ENCODE results near the gene RNPEPL1.
A peak's percentile ranks its signal among the peaks of the same experiment; 100 is the strongest.

RNPEPL1 gene

DNA sequence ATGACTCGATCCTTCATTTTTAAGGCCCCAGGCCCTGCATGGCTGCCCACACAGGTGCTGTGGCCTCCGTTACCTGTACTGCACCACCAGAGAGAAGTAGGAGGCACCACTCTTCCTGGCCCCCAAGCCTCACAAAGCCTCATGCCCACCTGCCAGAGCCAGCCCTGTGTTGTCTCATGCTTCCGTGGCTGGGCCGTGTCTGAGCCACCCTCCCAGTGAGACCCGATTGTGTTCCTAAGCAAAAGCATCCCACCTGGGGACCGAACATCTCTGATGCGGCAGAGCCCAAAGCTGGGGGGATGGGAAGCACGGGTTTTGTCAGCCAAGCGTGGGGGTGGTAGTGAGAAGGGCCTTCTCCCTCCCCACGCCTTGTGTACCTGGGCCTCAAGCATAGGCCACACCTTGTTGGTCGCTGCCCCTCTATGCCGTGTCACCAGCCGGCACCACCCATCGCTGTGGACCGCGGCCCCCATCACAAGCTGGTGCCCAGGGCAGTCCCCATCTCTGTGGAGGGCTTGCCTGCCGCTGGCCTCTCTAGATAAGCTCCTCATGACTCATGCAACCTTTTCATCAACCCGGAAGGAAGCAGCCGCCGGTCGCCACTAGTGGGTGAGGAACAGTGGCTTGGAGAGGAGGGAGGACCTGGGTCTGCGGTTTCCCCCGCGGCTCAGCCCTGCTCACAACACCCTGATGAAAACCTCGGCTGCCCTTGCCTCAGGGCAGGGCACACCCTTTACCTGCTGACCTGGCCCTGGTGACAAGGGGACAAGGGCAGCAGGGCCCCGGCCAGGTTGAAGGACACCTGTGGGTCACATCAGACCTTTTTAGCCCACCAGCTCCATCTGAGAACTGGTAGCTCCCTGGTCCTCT is 2.7 kb upstream of the RNPEPL1 start:
- intact Hi-C loops (cut with micrococcal nuclease): loop anchor here (2.0 to 10.0 kb wide), 3 partner anchors 19 to 1049 kb away; partner anchors contain the start of gene GPR35
- H3K27me3 Mint-ChIP-seq: no peaks in the 10 kb centered on the region

GRCh38 chr2:240566203-240567136 is 1.8 kb upstream of the RNPEPL1 start:
- intact Hi-C loops (cut with micrococcal nuclease): loop anchor here (2.0 to 10.0 kb wide), 3 partner anchors 18 to 1048 kb away; partner anchors contain the start of gene GPR35
- no peaks in the 10 kb centered on the region for H3K27me3 Mint-ChIP-seq

More for the DNA sequence above, 2.7 kb upstream of the RNPEPL1 start:
- Mint-ChIP-seq H3K27ac (peak overlapping the region; percentile 88), H3K36me3 (ENCODE audit: low read depth) (peaks cover 52% of the 10 kb centered on the region), H3K4me1 (ENCODE audit: low read depth) (peaks cover 80% of the 10 kb centered on the region), H3K4me3 (peak overlapping the region; percentile 82), H3K9me3 (no peaks in the 10 kb centered on the region)

DNA sequence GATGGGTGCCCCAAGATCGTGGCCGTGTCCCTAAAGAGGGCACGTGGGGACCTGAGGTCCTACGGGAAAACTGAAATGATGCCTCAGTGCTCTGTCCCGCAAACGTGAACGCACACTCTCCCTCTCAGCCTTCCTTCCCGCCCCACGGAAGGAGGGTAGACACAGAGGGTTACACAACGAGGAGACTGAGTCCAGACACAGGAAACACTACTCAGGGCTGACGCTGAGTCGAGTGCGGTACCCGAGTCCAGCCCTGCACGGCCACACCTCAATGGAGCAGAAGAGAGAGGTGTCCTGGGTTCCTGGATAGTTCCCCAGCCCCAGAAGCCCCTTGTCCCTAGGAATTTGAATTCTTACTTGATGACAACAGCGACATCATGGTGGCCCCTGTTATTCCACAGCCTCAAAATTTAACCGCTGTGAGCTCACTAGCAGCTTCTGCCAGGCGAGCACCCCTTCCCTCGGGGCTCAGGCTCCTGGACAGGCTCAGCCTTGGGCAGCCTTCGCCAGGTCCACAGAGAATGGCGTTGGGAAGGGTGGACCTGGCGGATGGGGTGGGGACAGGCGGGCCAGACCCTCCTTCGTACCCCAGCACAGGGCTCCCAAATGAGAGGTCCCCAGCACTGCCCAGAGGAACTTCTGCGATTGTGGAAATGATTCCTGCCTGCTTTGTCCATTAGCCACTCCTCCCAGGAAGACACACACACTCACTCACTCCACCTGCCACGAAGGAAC is 980 bp upstream of the RNPEPL1 start:
- Mint-ChIP-seq H3K27me3 (no peaks in the 10 kb centered on the region), H3K4me3 (peak overlapping the region; percentile 82), H3K36me3 (ENCODE audit: low read depth) (peaks cover 61% of the 10 kb centered on the region), H3K9me3 (no peaks in the 10 kb centered on the region), H3K27ac (peak overlapping the region; percentile 88), H3K4me1 (ENCODE audit: low read depth) (peaks cover 87% of the 10 kb centered on the region)
- intact Hi-C loops (cut with micrococcal nuclease): loop anchor here (2.0 to 10.0 kb wide), 3 partner anchors 17 to 1047 kb away; partner anchors contain the start of gene GPR35

More at GRCh38 chr2:240566203-240567136, 1.8 kb upstream of the RNPEPL1 start:
- peak overlapping the region; percentile 88 for H3K27ac Mint-ChIP-seq
- peak overlapping the region; percentile 82 for H3K4me3 Mint-ChIP-seq
- peaks cover 86% of the 10 kb centered on the region for H3K4me1 Mint-ChIP-seq (ENCODE audit: low read depth)
- no peaks in the 10 kb centered on the region for H3K9me3 Mint-ChIP-seq
- H3K36me3 Mint-ChIP-seq (ENCODE audit: low read depth): peaks cover 56% of the 10 kb centered on the region

- H3K9me3 Mint-ChIP-seq: no peaks in the 10 kb centered on the region
- H3K27ac Mint-ChIP-seq: peak overlapping the region; percentile 88
- peak overlapping the region; percentile 87 for H3K4me3 Mint-ChIP-seq
Observed at GRCh38 chr2:240568678-240569522, 616 bp downstream of the RNPEPL1 start.

DNA sequence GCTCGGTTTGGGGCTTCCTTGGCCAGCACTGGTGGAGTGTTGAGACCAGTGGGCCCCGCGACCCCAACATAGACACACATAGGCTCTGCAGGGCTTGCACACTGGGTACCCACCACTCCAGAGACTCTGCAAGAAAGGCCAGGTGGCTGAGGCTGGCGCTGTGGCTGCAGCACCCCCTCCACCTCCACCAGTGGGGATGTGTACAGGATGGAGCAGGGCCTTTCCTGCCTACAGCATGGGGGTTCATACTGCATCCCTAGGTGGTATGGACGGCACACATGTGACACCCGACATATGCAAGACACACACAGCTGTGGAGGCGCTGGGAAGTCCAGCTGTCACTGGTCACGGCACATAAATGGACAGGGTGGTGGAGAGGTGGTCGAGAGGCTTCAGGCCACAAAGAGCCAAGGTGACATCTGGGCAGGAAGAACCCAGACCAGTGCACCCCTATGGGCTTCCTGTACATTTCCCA is 1.3 kb downstream of the RNPEPL1 start:
- intact Hi-C loops (cut with micrococcal nuclease): loop anchor here (5.0 to 10.0 kb wide), 2 partner anchors 58 to 1045 kb away; partner anchors contain the start of gene GPR35
- no peaks in the 10 kb centered on the region for H3K9me3 Mint-ChIP-seq
- H3K27ac Mint-ChIP-seq: peak overlapping the region; percentile 88
- H3K4me1 Mint-ChIP-seq (ENCODE audit: low read depth): peaks cover 75% of the 10 kb centered on the region
- H3K4me3 Mint-ChIP-seq: peak overlapping the region; percentile 87
- peaks cover 68% of the 10 kb centered on the region for H3K36me3 Mint-ChIP-seq (ENCODE audit: low read depth)
- H3K27me3 Mint-ChIP-seq: no peaks in the 10 kb centered on the region

More at GRCh38 chr2:240568678-240569522, 616 bp downstream of the RNPEPL1 start:
- Mint-ChIP-seq H3K27me3 (no peaks in the 10 kb centered on the region), H3K36me3 (ENCODE audit: low read depth) (peaks cover 66% of the 10 kb centered on the region), H3K4me1 (ENCODE audit: low read depth) (peaks cover 80% of the 10 kb centered on the region)
- intact Hi-C loops (cut with micrococcal nuclease): loop anchor here (5.0 to 10.0 kb wide), 2 partner anchors 58 to 1046 kb away; partner anchors contain the start of gene GPR35

DNA sequence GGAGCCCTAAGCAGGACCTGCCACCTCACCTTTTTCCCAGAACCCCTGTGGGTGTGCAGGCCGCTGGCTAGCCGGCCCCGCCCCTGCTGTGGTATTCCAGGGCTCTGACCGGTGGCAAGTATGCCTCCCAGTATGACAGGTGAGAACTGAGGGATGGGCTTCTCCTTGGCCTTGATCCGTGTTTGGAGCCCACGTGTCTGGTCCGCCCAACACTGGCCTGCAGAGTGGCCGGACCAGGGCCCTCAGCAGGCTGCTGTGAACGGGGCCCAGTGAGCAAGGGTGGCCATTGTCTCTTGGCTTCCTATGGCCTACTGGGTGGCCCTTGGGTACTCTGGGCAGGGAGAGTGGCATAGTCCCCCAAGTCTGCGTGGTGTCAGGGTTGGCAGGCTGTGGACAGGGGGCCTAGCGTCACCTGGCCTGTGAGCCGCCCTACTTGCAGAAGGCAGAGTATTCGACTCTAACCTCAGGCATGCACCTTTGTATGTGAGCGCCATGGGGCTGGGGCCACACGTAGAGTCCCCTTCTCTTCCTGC is 1.8 kb downstream of the RNPEPL1 start:
- intact Hi-C loops (cut with micrococcal nuclease): loop anchor here (5.0 to 10.0 kb wide), 2 partner anchors 57 to 1045 kb away; partner anchors contain the start of gene GPR35
- Mint-ChIP-seq H3K36me3 (ENCODE audit: low read depth) (peaks cover 68% of the 10 kb centered on the region), H3K9me3 (no peaks in the 10 kb centered on the region), H3K4me3 (peak overlapping the region; percentile 87), H3K27ac (peak overlapping the region; percentile 88), H3K27me3 (no peaks in the 10 kb centered on the region), H3K4me1 (ENCODE audit: low read depth) (peaks cover 73% of the 10 kb centered on the region)

GRCh38 chr2:240570531-240571313 is 2.4 kb downstream of the RNPEPL1 start:
- no peaks in the 10 kb centered on the region for H3K9me3 Mint-ChIP-seq
- H3K27ac Mint-ChIP-seq: no peak overlapping the region
- H3K27me3 Mint-ChIP-seq: no peaks in the 10 kb centered on the region
- H3K4me1 Mint-ChIP-seq (ENCODE audit: low read depth): peaks cover 66% of the 10 kb centered on the region
- intact Hi-C loops (cut with micrococcal nuclease): no loop called here
- H3K4me3 Mint-ChIP-seq: peak overlapping the region; percentile 87
- H3K36me3 Mint-ChIP-seq (ENCODE audit: low read depth): peaks cover 71% of the 10 kb centered on the region

DNA sequence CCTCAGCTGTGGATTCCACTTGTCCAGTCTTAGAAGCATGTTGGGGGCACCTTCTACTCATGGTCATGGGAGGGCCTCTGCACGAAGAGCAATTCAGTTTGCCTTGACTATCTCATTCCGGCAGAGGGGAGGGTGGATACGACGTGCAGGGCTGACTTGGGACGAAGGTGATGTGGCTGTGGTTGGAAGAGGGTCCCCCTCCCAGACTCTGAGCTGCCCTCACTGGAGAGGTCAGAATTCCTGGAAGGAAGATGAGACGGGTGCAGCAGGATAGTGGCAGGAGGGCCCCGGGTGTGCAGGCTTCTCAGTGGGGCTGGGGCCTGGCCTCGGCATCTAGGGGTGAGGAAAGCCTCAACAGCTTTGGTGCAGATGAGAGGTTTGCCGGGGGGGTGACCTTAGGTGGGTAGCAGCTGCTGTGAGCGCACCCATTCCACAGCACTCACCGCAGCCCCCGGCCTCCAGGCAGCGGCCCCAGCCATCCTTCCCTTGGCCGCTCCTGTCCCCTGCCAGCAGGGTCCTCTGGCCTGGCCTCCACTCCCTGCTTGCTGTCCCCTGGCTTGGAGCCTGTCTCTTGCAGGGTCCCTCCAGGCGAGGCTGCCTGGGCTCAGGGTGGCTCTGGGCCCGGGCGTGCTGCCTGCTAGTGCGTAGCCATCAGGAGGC is 3.2 kb downstream of the RNPEPL1 start:
- no peak overlapping the region for H3K27ac Mint-ChIP-seq
- peaks cover 78% of the 10 kb centered on the region for H3K36me3 Mint-ChIP-seq (ENCODE audit: low read depth)
- intact Hi-C loops (cut with micrococcal nuclease): no loop called here
- H3K4me3 Mint-ChIP-seq: no peak overlapping the region
- H3K27me3 Mint-ChIP-seq: no peaks in the 10 kb centered on the region
- no peaks in the 10 kb centered on the region for H3K9me3 Mint-ChIP-seq
- peaks cover 60% of the 10 kb centered on the region for H3K4me1 Mint-ChIP-seq (ENCODE audit: low read depth)

GRCh38 chr2:240572141-240573031 is 4.1 kb downstream of the RNPEPL1 start:
- Mint-ChIP-seq H3K9me3 (no peaks in the 10 kb centered on the region), H3K36me3 (ENCODE audit: low read depth) (peaks cover 88% of the 10 kb centered on the region), H3K27me3 (no peaks in the 10 kb centered on the region), H3K4me3 (no peak overlapping the region), H3K27ac (no peak overlapping the region), H3K4me1 (ENCODE audit: low read depth) (peaks cover 58% of the 10 kb centered on the region)
- intact Hi-C loops (cut with micrococcal nuclease): no loop called here

DNA sequence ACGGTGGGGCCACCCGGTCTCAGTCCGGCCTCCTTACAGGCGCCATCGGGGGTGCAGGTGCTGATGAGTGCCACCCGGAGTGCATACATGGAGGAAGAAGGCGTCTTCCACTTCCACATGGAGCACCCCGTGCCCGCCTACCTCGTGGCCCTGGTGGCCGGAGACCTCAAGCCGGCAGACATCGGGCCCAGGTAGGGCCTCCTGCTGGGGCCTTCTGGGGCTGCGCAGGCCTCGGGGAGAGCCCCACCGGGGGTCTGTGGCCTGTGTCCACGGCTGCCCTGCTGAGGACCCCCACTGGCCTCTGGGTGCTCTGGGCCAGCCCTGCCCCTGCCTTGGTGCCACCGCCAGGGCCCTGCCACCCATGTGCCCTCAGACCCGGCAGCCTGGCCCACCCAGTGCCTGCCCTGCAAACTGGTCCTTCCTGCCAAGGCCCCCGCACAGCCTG is 4.8 kb downstream of the RNPEPL1 start:
- no peaks in the 10 kb centered on the region for H3K9me3 Mint-ChIP-seq
- intact Hi-C loops (cut with micrococcal nuclease): no loop called here
- no peak overlapping the region for H3K4me3 Mint-ChIP-seq
- peaks cover 58% of the 10 kb centered on the region for H3K4me1 Mint-ChIP-seq (ENCODE audit: low read depth)
- H3K27ac Mint-ChIP-seq: no peak overlapping the region
- no peaks in the 10 kb centered on the region for H3K27me3 Mint-ChIP-seq
- peaks cover 95% of the 10 kb centered on the region for H3K36me3 Mint-ChIP-seq (ENCODE audit: low read depth)
